Left lung (tissue), 10 donors: ENCODE measurements around the gene TRPC4. TPM values are rescaled to one million over a fixed set of nuclear protein-coding genes. Genes with fewer than 3 reads are reported as not detected.
A peak's percentile ranks its signal among the peaks of the same experiment; 100 is the strongest.

Source experiments
- ATAC-seq: fragments of 200-7000 bp; cut with Tn5 transposase; one replicate; pipeline ENCODE4 v1.9.1; 2020; ENCODE audit warnings: moderate library complexity
- DNase-seq, 4 donors: peaks; one replicate each; pipeline ENCODE4 v3.0.0-alpha.2; 2013 to 2020
- H3K27ac ChIP-seq, 2 donors: fragments of 200-600 bp; sonication (generic) in 1 of 2; one replicate each; pipeline versions ENCODE4 v1.5.0 to v1.8.0; 2020 to 2021
- H3K27me3 ChIP-seq, 2 donors: fragments of 200-600 bp; sonication (generic) in 1 of 2; one replicate each; pipeline versions ENCODE4 v1.5.0 to v1.8.0; 2020 to 2021
- H3K36me3 ChIP-seq, 2 donors: fragments of 200-600 bp; sonication (generic) in 1 of 2; one replicate each; pipeline versions ENCODE4 v1.5.0 to v1.8.0; 2020 to 2021
- H3K4me1 ChIP-seq, 2 donors: fragments of 200-600 bp; one replicate each; pipeline ENCODE4 v1.8.0; 2021
- H3K4me3 ChIP-seq, 2 donors: fragments of 200-600 bp; sonication (generic) in 1 of 2; one replicate each; pipeline versions ENCODE4 v1.5.0 to v1.8.0; 2020 to 2021; ENCODE audit warnings: mild to moderate bottlenecking in 1 of 2
- H3K9me3 ChIP-seq, 2 donors: fragments of 200-600 bp; sonication (generic) in 1 of 2; one replicate each; pipeline versions ENCODE4 v1.5.0 to v1.8.0; 2020 to 2021
- CTCF ChIP-seq, 2 donors: fragments of 200-600 bp; sonication (generic) in 1 of 2; IDR thresholded peaks; one replicate each; pipeline versions ENCODE4 v1.5.0 to v1.8.0; 2021; ENCODE audit warnings: antibody characterized with exemption in 2 of 2
- intact Hi-C, 2 donors: fragments of 100-400 bp; cut with DNase I; formaldehyde crosslinking; loops; one replicate each; pipeline versions ENCODE4 v1.11.2 to v1.14.2; 2022
- polyA plus RNA-seq, 6 donors: library from polyadenylated mRNA; unstranded; fragments of 120-200 nt; gene quantifications; one replicate each; pipeline ENCODE4 v1.2.1, GENCODE V29; 2013; ENCODE audit not compliant: insufficient read length in 6 of 6
- total RNA-seq, 2 donors: library from RNA; stranded (reverse); fragmentation: NEBNext Ultra II Directional; extraction: Animal tissue kit (Norgen Biotek cat#: 25700); gene quantifications; one replicate each; pipeline ENCODE4 v1.2.1, GENCODE V29; 2021
- donor health status: DM: no; HTN: yes; CAD: no.
- donor health status: DM: no; HTN: no; CAD: no.

The TRPC4 gene
- total and polyA plus RNA-seq, 8 donors, result 0.13 to 2.1 (median 0.25) TPM

DNA sequence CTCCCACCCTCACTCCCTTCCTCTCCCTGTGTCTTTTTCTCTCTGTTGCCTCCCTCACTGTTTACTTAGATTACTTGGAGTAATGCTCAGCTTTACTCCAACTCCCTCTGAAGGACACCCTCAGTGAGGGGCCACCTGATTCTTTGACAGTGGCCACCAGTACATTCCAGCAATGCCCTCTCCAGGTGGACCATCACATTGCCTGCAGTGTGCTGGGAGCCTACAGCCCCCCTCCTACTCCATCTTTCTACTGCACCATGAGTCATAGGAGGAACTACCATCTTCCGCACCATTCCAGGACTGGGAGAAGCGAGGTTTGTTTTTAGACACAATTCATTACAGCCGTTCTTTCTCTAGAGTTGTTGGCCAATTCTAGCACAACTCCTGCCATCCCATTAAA is 174.4 kb downstream of the TRPC4 start:
- no peak for TF ChIP-seq CTCF (IDR thresholded peaks at IDR 0.05)
- Histone ChIP-seq H3K4me1 (no peaks in the 10 kb centered on the region), H3K4me3 (no peak overlapping the region), H3K27me3 (no peaks in the 10 kb centered on the region), H3K36me3 (no peaks in the 10 kb centered on the region), H3K9me3 (no peaks in the 10 kb centered on the region), H3K27ac (no peak overlapping the region)
- intact Hi-C loops, result no loop called here
- no peak for DNase-seq
- no peak for ATAC-seq

- DNase-seq (peak in 1 of 4 donors; percentile 24), ATAC-seq (no peak)
- no peak overlapping the region for H3K4me3 ChIP-seq
- H3K27ac ChIP-seq, result no peak overlapping the region
- H3K4me1 ChIP-seq, result no peaks in the 10 kb centered on the region
- TF ChIP-seq CTCF (IDR thresholded peaks at IDR 0.05), result no peak
- no peaks in the 10 kb centered on the region for H3K27me3 ChIP-seq
- no peaks in the 10 kb centered on the region for H3K36me3 ChIP-seq
- no peaks in the 10 kb centered on the region for H3K9me3 ChIP-seq
- intact Hi-C loops, result no loop called here
These were observed 179.2 kb downstream of the TRPC4 start for GRCh38 chr13:37690361-37690760.

DNA sequence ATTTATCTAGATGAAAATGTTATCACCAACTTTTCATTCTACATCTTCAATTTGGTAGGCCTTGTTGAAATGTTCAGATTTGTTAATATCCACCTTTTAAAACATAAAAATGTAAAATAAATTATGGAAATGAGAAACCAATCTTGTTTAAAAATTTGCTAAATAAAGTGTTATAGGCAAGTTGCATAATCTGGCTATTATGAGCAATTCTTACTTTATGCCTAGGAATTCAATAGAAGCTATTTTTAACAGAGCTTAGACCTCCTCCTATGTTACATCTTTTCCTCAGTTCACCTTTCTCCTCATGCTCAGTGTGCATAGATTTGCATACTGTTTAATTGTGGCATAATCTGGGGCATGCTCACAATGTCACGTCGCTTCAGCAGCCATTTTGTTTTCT is 183.1 kb downstream of the TRPC4 start:
- DNase-seq, result no peak
- no peaks in the 10 kb centered on the region for H3K27me3 ChIP-seq
- no peak overlapping the region for H3K4me3 ChIP-seq
- H3K27ac ChIP-seq, result no peak overlapping the region
- no peaks in the 10 kb centered on the region for H3K9me3 ChIP-seq
- no peak for TF ChIP-seq CTCF (IDR thresholded peaks at IDR 0.05)
- no peak for ATAC-seq
- H3K36me3 ChIP-seq, result no peaks in the 10 kb centered on the region
- no peaks in the 10 kb centered on the region for H3K4me1 ChIP-seq
- intact Hi-C loops, result no loop called here

DNA sequence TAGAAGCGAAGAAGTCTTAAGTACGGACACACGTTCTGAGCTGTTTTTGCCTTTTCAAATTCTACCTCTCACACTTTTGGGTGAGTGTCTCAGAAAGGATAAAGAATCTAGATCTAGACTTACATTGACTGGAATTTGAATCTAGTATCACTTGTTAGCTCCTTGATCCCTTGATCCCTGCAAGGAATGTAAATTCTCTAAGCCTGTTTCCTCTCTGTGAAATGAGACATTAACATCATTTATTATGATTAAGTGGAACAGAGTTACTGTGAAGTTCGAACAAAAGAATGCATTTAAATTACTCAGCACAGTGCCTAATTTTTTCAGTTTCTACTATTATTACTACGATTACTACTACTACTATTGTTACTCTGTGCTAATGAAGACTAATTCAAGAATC is 184.4 kb downstream of the TRPC4 start:
- Histone ChIP-seq H3K4me3 (no peak overlapping the region), H3K4me1 (no peaks in the 10 kb centered on the region), H3K27me3 (no peaks in the 10 kb centered on the region), H3K36me3 (no peaks in the 10 kb centered on the region), H3K9me3 (no peaks in the 10 kb centered on the region), H3K27ac (no peak overlapping the region)
- ATAC-seq, result no peak
- TF ChIP-seq CTCF (IDR thresholded peaks at IDR 0.05), result no peak
- DNase-seq, result no peak
- intact Hi-C loops, result no loop called here

DNA sequence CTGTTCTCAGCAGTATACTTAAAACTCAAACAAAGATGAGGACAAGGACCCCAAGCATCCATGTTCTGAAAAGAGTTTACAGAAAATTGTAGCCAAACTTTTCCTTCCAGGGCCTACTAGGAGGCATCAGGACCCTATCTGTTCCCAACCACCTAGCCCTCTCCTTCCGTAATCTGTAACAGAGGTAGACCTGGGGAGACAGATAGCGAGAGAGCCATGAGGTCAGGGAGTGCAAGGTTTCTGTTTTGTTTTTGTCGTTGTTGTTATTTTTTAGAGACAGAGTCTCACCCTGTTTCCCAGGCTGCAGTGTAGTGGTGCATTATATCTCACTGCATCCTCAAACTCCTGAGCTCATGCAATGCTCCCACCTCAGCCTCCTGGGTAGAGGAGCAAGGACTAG is 187.1 kb downstream of the TRPC4 start:
- Histone ChIP-seq H3K4me1 (no peaks in the 10 kb centered on the region), H3K9me3 (no peaks in the 10 kb centered on the region), H3K36me3 (no peaks in the 10 kb centered on the region), H3K27me3 (no peaks in the 10 kb centered on the region), H3K4me3 (no peak overlapping the region), H3K27ac (no peak overlapping the region)
- no peak for DNase-seq
- ATAC-seq, result no peak
- intact Hi-C loops, result no loop called here
- no peak for TF ChIP-seq CTCF (IDR thresholded peaks at IDR 0.05)
